ENCODE data around the gene CD83.

The CD83 gene

GRCh38 chr6:14092316-14092715, 25.3 kb upstream of the CD83 start:
- DNase-seq = no peak

- DNase-seq = no peak
These were observed 24.5 kb upstream of the CD83 start for GRCh38 chr6:14092838-14093789.

GRCh38 chr6:14094721-14095120, 22.9 kb upstream of the CD83 start:
- DNase-seq = no peak

- DNase-seq = no peak
These were observed 22.1 kb upstream of the CD83 start for GRCh38 chr6:14095437-14095836.

- DNase-seq = no peak
These were observed 17.4 kb upstream of the CD83 start for GRCh38 chr6:14100138-14100537.

- DNase-seq = no peak
These were observed 16.6 kb upstream of the CD83 start for GRCh38 chr6:14100966-14101365.

GRCh38 chr6:14102383-14102782, 15.2 kb upstream of the CD83 start:
- DNase-seq = no peak

GRCh38 chr6:14105547-14105946, 12.0 kb upstream of the CD83 start:
- DNase-seq = no peak

GRCh38 chr6:14107000-14107399, 10.6 kb upstream of the CD83 start:
- DNase-seq = no peak

- DNase-seq = no peak
These were observed 9.7 kb upstream of the CD83 start for GRCh38 chr6:14107711-14108494.

GRCh38 chr6:14108571-14109410, 8.8 kb upstream of the CD83 start:
- DNase-seq = no peak

- DNase-seq = no peak
These were observed 8.2 kb upstream of the CD83 start for GRCh38 chr6:14109411-14109826.

- no peak for DNase-seq
These were observed 7.4 kb upstream of the CD83 start for GRCh38 chr6:14110001-14110818.

GRCh38 chr6:14113976-14114375, 3.6 kb upstream of the CD83 start:
- no peak for DNase-seq

- DNase-seq = no peak
These were observed 493 bp downstream of the CD83 start for GRCh38 chr6:14118091-14118439.

GRCh38 chr6:14118446-14118845, 874 bp downstream of the CD83 start:
- no peak for DNase-seq

- DNase-seq = no peak
These were observed 2.2 kb downstream of the CD83 start for GRCh38 chr6:14119784-14120183.

- no peak for DNase-seq
These were observed 3.0 kb downstream of the CD83 start for GRCh38 chr6:14120546-14120945.

- no peak for DNase-seq
These were observed 4.4 kb downstream of the CD83 start for GRCh38 chr6:14121936-14122344.

GRCh38 chr6:14123386-14124111, 6.0 kb downstream of the CD83 start:
- DNase-seq = no peak

- DNase-seq = no peak
These were observed 7.8 kb downstream of the CD83 start for GRCh38 chr6:14125346-14125745.

GRCh38 chr6:14126191-14126590, 8.6 kb downstream of the CD83 start:
- DNase-seq = no peak

Measured in DMS153 (cell line).